Skeletal muscle satellite cell (primary cell): ENCODE data around the gene CTIF.
A peak's percentile ranks its signal among the peaks of the same experiment; 100 is the strongest.

Experiments
- H3K27me3 ChIP-seq: 2 replicates; pipeline ENCODE4 v1.7.0; 2013; ENCODE audit warnings: low read length; ENCODE audit not compliant: control insufficient read depth, insufficient read depth
- H3K36me3 ChIP-seq: 2 replicates; pipeline ENCODE4 v1.7.0; 2013; ENCODE audit warnings: mild to moderate bottlenecking, control low read depth, low read length; ENCODE audit not compliant: insufficient read depth
- H3K4me1 ChIP-seq: 2 replicates; pipeline ENCODE4 v1.7.0; 2013; ENCODE audit warnings: low read length; ENCODE audit not compliant: control insufficient read depth, insufficient read depth
- H3K4me2 ChIP-seq: 2 replicates; pipeline ENCODE4 v1.7.0; 2013; ENCODE audit warnings: mild to moderate bottlenecking, low read length
- H3K4me3 ChIP-seq: 2 replicates; pipeline ENCODE4 v1.7.0; 2013; ENCODE audit warnings: low read length
- H3K9ac ChIP-seq: 2 replicates; pipeline ENCODE4 v1.7.0; 2013; ENCODE audit warnings: mild to moderate bottlenecking, low read depth, low read length, moderate library complexity
- H3K9me3 ChIP-seq: replicated peaks from 2 replicates; pipeline ENCODE4 v1.7.0; 2013; ENCODE audit warnings: mild to moderate bottlenecking, control low read depth, low read length

Gene CTIF

GRCh38 chr18:48781163-48781987 lies 242.5 kb downstream of the CTIF start:
- Histone ChIP-seq H3K9ac (peak overlapping the region; percentile 72), H3K4me2 (peak overlapping the region; percentile 76), H3K4me3 (peak overlapping the region; percentile 55), H3K36me3 (peaks cover 20% of the 10 kb centered on the region), H3K9me3 (no peaks in the 10 kb centered on the region), H3K4me1 (peaks cover 34% of the 10 kb centered on the region), H3K27me3 (no peaks in the 10 kb centered on the region)

DNA sequence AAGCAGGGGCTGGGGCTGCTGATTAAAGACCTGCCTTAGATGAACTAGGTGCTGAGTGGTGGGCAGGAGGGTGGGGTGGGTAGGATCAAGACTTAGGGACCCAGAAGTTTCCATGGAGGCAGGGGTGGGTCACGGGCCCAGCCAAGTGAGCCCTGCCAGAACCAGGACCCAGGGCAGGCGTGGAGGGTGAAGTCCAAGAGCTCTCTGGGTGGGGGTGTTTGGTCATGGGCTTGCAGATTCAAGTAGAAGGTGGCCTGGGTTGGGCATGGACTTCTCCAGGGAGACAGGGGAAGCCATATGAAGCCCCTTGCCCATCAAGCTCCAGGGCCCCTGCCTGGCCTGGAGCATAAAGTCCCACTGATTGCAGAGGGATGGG lies 243.1 kb downstream of the CTIF start:
- H3K9ac ChIP-seq: peak overlapping the region; percentile 72

DNA sequence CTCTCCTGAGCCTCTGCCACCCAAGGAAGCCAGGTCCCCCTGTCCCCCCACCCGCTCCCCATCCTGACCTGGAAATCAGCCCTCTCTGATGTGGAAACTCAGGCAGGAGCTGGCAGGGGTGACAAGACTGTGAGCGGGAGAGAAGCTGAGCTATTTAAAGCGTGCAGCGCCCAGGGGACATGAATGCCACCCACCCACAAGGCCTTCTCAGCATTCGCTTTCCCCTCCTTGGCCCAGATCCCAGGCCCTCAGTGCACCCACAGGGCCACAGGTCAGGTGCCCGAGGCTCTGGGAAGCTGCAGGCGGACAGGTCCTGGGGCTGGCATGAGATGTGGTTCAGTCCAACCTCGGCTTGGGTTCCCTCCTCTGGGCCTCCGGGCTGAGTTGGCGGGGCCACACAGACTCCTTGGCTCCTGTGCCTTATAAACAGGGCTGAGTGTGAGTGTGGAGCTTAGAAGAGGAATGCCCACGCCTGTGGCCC lies 243.6 kb downstream of the CTIF start:
- Histone ChIP-seq H3K9me3 (no peaks in the 10 kb centered on the region), H3K9ac (peak overlapping the region; percentile 72), H3K36me3 (peaks cover 27% of the 10 kb centered on the region), H3K4me1 (peaks cover 35% of the 10 kb centered on the region), H3K4me3 (no peak overlapping the region), H3K27me3 (no peaks in the 10 kb centered on the region), H3K4me2 (peak overlapping the region; percentile 76)

More for the DNA sequence above, 243.1 kb downstream of the CTIF start:
- Histone ChIP-seq H3K4me1 (peaks cover 34% of the 10 kb centered on the region), H3K36me3 (peaks cover 26% of the 10 kb centered on the region), H3K27me3 (no peaks in the 10 kb centered on the region), H3K4me2 (peak overlapping the region; percentile 76), H3K9me3 (no peaks in the 10 kb centered on the region), H3K4me3 (peak overlapping the region; percentile 55)

DNA sequence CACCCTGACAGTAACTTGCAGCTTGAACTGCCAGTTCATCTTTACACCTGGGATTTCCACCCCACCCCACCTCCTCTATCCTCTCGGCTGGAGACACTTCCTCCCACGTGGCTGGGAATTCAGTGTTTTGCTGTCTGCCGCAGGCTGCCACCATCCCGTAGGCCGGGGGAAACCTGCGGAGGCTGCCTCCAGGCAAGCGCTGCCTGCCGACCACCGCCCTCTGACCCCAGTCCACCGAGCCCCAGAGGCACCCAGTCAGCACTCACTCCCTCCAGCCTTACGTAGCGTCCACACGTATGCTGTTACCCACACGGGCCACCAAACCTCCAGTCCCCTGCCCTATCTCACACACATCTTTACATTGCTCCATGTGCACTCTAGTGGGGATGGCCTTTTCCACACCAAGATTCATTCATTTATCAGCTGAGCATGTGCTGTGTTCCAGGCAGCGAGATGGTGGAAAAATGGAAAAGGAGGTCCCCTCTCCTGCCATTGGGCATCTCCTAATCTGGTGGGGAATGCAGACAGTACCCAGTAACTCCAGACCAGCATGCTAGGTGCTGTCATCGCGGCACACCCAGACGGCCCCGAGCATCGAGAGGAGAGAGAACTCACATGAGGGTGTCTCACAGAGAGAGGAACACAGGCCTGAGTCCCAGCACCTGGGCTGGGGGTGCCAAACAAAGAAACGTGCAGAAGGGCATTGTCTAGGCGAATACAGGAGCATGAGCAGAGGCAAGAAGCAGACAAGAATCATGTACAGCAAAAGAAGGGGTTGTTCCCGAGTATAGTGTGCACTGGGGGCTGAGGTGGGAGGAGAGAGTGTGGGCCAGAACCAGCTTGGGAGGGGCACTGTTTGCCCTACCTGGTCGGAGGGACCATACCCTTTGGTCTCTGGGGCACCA lies 245.0 kb downstream of the CTIF start:
- Histone ChIP-seq H3K9ac (no peak overlapping the region), H3K27me3 (no peaks in the 10 kb centered on the region), H3K4me1 (peaks cover 38% of the 10 kb centered on the region), H3K4me2 (no peak overlapping the region), H3K9me3 (no peaks in the 10 kb centered on the region), H3K36me3 (peaks cover 36% of the 10 kb centered on the region), H3K4me3 (no peak overlapping the region)

DNA sequence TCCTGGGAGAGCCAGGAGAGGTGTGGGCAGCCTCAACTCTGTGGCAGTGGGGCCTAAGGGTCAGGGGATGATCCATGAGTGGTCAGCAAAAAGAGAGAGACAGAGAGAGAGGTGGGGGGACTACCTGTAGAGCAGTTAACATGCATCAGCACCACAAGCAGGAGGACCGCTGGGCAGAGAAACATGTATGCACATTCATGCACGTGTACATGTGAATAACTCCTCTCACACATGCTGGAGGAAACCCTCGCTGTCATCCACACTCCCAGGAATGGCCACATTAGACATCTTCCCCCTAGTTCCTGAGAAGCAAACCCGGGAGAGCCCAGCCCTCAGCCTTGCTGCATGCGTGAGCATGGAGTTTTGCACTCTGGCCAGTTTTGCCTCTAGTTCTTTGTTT lies 245.8 kb downstream of the CTIF start:
- H3K4me1 ChIP-seq: peaks cover 38% of the 10 kb centered on the region
- H3K4me3 ChIP-seq: no peak overlapping the region
- H3K36me3 ChIP-seq: peaks cover 38% of the 10 kb centered on the region
- no peak overlapping the region for H3K9ac ChIP-seq
- no peaks in the 10 kb centered on the region for H3K27me3 ChIP-seq
- H3K4me2 ChIP-seq: no peak overlapping the region
- H3K9me3 ChIP-seq: no peaks in the 10 kb centered on the region

GRCh38 chr18:48785091-48785614 lies 246.3 kb downstream of the CTIF start:
- Histone ChIP-seq H3K36me3 (peaks cover 42% of the 10 kb centered on the region), H3K4me1 (peaks cover 33% of the 10 kb centered on the region), H3K27me3 (no peaks in the 10 kb centered on the region), H3K4me3 (no peak overlapping the region), H3K9ac (no peak overlapping the region), H3K4me2 (no peak overlapping the region), H3K9me3 (no peaks in the 10 kb centered on the region)

DNA sequence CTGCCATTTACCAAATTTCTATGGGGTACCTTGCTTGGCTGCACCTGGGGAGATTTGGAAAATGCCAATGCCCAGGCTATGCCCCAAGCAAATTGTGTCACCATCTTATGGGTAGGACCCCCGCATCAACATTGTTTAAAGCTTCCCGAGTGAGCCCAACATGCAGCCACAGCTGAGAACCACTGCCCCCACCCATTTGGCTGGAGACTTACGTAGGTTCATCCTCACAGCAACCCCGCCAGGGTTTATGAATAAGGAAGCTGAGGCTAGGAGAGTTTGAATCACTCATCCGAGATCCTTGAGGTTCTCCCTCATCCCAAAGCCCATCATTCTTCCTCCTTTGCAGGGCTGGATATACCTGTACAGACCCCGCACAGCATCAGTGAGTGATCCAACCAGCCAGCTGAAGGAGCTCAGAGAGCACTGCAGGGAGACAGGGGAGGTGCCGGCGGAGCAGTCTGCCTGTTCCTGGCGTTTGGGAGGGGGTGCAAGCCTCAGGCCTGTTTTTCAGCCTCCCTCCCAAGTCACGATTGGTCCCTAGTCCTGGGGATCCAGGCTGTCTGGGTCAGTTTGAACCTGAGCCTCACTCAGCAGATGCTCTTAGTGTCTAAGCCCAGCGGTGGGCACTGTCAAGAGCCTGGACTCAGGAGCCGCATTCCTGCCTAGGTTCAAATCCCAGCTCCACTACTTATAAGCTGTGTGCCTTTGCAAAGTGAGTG lies 247.1 kb downstream of the CTIF start:
- H3K4me3 ChIP-seq: no peak overlapping the region
- H3K27me3 ChIP-seq: no peaks in the 10 kb centered on the region
- no peaks in the 10 kb centered on the region for H3K9me3 ChIP-seq
- peaks cover 26% of the 10 kb centered on the region for H3K4me1 ChIP-seq
- H3K36me3 ChIP-seq: peaks cover 42% of the 10 kb centered on the region
- no peak overlapping the region for H3K9ac ChIP-seq
- H3K4me2 ChIP-seq: no peak overlapping the region

GRCh38 chr18:48786455-48787202 lies 247.8 kb downstream of the CTIF start:
- peaks cover 42% of the 10 kb centered on the region for H3K36me3 ChIP-seq
- H3K9me3 ChIP-seq: no peaks in the 10 kb centered on the region
- H3K4me2 ChIP-seq: no peak overlapping the region
- H3K4me1 ChIP-seq: peaks cover 18% of the 10 kb centered on the region
- H3K4me3 ChIP-seq: no peak overlapping the region
- no peak overlapping the region for H3K9ac ChIP-seq
- no peaks in the 10 kb centered on the region for H3K27me3 ChIP-seq

DNA sequence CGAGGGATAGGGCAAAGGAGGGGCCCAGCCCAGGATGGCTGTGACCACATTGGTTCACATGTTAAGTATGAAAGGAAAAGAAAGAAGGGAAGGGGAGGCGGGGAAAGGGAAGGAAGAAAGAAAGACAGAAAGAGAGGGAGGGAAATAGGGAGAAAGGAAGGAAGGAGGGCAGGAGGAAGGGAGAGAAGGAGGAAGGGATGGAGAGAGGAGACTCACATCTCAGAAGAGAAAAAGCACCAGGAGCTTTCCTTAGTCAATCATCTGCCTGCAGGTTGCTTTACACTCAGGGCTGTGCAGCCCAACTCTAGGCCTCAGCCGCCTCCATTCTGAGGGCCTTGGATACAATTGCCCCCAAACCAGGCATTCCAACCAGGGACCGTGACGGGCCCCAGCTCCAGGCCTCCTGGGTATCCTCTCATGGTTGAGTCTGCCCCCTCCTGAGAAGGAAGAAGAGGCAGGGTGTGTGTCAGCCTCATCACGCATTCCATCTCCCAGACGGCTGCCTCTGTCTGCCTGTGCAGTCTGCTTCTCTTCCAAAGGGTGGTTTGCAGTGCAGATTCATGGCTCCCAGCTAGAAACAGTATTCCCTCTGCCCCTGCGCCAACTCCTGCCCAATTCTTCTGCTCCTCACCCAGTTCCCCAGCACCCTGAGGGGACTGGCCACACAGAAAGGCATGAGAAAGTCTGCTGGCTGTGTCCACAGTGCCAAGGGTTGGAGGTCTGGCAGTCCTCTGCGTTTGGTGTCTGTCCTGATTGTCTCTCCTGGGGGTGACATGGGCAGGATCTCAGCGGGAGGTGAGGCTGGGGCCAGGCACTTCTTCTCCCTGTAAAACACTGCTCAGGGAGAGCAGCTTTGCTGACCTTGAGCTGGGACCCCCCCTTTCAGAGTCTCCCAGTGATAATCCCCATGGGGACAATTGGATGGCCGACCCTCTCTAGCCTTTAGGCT lies 248.6 kb downstream of the CTIF start:
- H3K4me2 ChIP-seq: no peak overlapping the region
- peaks cover 10% of the 10 kb centered on the region for H3K4me1 ChIP-seq
- H3K27me3 ChIP-seq: no peaks in the 10 kb centered on the region
- H3K9ac ChIP-seq: no peak overlapping the region
- peaks cover 45% of the 10 kb centered on the region for H3K36me3 ChIP-seq
- no peak overlapping the region for H3K4me3 ChIP-seq
- H3K9me3 ChIP-seq: no peaks in the 10 kb centered on the region

GRCh38 chr18:48788373-48788772 lies 249.5 kb downstream of the CTIF start:
- H3K9me3 ChIP-seq: no peaks in the 10 kb centered on the region
- no peaks in the 10 kb centered on the region for H3K27me3 ChIP-seq
- H3K4me1 ChIP-seq: peaks cover 4% of the 10 kb centered on the region
- no peak overlapping the region for H3K4me2 ChIP-seq
- H3K36me3 ChIP-seq: peaks cover 47% of the 10 kb centered on the region
- no peak overlapping the region for H3K4me3 ChIP-seq
- no peak overlapping the region for H3K9ac ChIP-seq
